Common myeloid progenitor, CD34-positive (primary cell): ENCODE data around the gene EFNA2.

ENCODE experiments used
- CTCF ChIA-PET: fragments of 350-600 bp; sonication (Branson Sonifier 250); formaldehyde crosslinking; loops from one replicate; lab custom pipeline; 2021; ENCODE audit warnings: antibody characterized with exemption; lab: Charles Lee
- POLR2A ChIA-PET: fragments of 350-600 bp; sonication (Branson Sonifier 250); formaldehyde crosslinking; loops from one replicate; lab custom pipeline; 2021; ENCODE audit warnings: antibody characterized with exemption; lab: Charles Lee
- DNase-seq, 3 donors: peaks; one replicate each; pipeline versions ENCODE4 v3.0.0 to v3.0.0-alpha.2; 2013
- H3K27ac ChIP-seq, 2 experiments: 1 replicate in 1 of 2; 2 replicates in 1 of 2; pipeline ENCODE4 v1.7.0; 2013; ENCODE audit warnings: inconsistent platforms in 2 of 2, low read length in 2 of 2, mild to moderate bottlenecking in 2 of 2, low read depth in 1 of 2, moderate library complexity in 1 of 2; ENCODE audit not compliant: severe bottlenecking in 2 of 2, insufficient read depth in 1 of 2, poor library complexity in 1 of 2
- H3K27me3 ChIP-seq, 5 experiments: replicated peaks in 2 of 5; 1 replicate in 3 of 5; 2 replicates in 2 of 5; pipeline versions ENCODE4 v1.6.1 to v1.7.0; 2013; ENCODE audit warnings: low read length in 4 of 5, mild to moderate bottlenecking in 2 of 5, moderate library complexity in 2 of 5, inconsistent platforms in 1 of 5; ENCODE audit not compliant: insufficient read depth in 5 of 5, control insufficient read depth in 4 of 5
- H3K36me3 ChIP-seq, 4 experiments: 1 replicate in 2 of 4; 2 replicates in 2 of 4; pipeline versions ENCODE4 v1.6.1 to v1.7.0; 2013; ENCODE audit warnings: low read length in 3 of 4, control low read depth in 1 of 4, mild to moderate bottlenecking in 1 of 4; ENCODE audit not compliant: control insufficient read depth in 4 of 4, insufficient read depth in 4 of 4
- H3K4me1 ChIP-seq, 4 experiments: 1 replicate in 3 of 4; 2 replicates in 1 of 4; pipeline versions ENCODE4 v1.6.1 to v1.7.1; 2013; ENCODE audit warnings: low read length in 3 of 4, mild to moderate bottlenecking in 3 of 4, control low read depth in 1 of 4, inconsistent platforms in 1 of 4, moderate library complexity in 1 of 4; ENCODE audit not compliant: control insufficient read depth in 4 of 4, insufficient read depth in 4 of 4; ENCODE audit errors: control extremely low read depth in 1 of 4
- H3K4me3 ChIP-seq, 7 experiments: 1 replicate in 4 of 7; 2 replicates in 3 of 7; pipeline versions ENCODE4 v1.5.1 to v1.7.0; 2013; ENCODE audit warnings: mild to moderate bottlenecking in 7 of 7, low read length in 6 of 7, moderate library complexity in 6 of 7, inconsistent platforms in 2 of 7, low read depth in 2 of 7, control low read depth in 1 of 7; ENCODE audit not compliant: insufficient read depth in 4 of 7, control insufficient read depth in 1 of 7; ENCODE audit errors: extremely low read depth in 1 of 7
- H3K9me3 ChIP-seq, 5 experiments: 1 replicate in 4 of 5; 2 replicates in 1 of 5; pipeline versions ENCODE4 v1.6.1 to v1.7.1; 2013; ENCODE audit warnings: low read length in 4 of 5, mild to moderate bottlenecking in 2 of 5, inconsistent platforms in 1 of 5, low read depth in 1 of 5, moderate library complexity in 1 of 5; ENCODE audit not compliant: control insufficient read depth in 4 of 5, insufficient read depth in 2 of 5; ENCODE audit errors: control extremely low read depth in 1 of 5
- WGBS: methylation state at CpG from one replicate; pipeline ENCODE4 v1.1.5; 2013; ENCODE audit not compliant: insufficient coverage; 5-methylcytosine and 5-hydroxymethylcytosine counted together

The EFNA2 gene

DNA sequence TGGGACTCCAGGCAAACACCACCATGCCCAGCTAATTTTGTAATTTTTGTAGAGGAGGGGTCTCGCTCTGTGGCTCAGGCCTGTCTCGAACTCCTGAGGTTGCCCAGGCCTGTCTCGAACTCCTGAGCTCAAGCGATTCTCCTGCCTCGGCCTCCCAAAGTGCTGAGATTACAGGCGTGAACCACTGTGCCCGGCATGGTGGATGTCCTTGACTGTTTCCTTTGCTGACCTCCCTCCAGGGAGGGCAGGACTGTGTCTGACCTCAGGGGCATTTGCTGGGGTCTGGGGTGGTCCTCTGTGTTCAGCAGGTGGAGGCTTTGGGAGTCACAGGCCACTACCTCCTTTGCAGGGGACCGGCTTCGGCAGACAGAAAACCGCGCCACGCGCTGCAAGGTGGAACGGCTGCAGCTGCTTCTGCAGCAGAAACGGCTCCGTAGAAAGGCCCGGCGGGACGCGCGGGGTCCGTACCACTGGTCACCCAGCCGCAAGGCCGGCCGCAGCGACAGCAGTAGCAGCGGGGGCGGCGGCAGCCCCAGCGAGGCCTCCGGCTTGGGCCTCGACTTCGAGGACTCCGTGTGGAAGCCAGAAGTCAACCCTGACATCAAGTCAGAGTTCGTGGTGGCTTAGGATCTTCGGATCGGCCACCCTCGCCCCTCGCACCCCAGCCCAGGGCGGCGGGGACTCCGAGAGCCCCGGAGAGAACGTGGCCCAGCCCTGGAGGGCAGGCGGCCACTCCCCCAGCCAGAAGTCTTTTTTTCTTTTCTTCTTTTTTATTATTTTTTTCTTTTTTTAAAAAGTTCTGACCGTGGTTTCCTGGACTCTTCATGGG is 28.8 kb upstream of the EFNA2 start:
- peaks cover 0 to 92% (median 77%) of the 10 kb centered on the region in 4 experiments for H3K4me1 ChIP-seq
- POLR2A ChIA-PET = interaction anchor here (7.0 kb wide), 1 partner anchor 11 kb away, joined by 98 read pairs; the partner anchor contains the start of gene CIRBP
- no peak overlapping the region for H3K4me3 ChIP-seq
- CTCF ChIA-PET = interaction anchor here (1.3 to 17.7 kb wide), 3 partner anchors 8 to 43 kb away, joined by 3 to 268 read pairs (median 60); no protein-coding TSS in a partner anchor
- peaks cover 3 to 46% (median 31%) of the 10 kb centered on the region in 4 experiments for H3K36me3 ChIP-seq
- no peak for DNase-seq
- H3K27ac ChIP-seq = no peak overlapping the region
- H3K27me3 ChIP-seq = no peaks in the 10 kb centered on the region
- no peaks in the 10 kb centered on the region for H3K9me3 ChIP-seq
- 94% methylated on average over 39 of the region's 46 CpGs for WGBS

DNA sequence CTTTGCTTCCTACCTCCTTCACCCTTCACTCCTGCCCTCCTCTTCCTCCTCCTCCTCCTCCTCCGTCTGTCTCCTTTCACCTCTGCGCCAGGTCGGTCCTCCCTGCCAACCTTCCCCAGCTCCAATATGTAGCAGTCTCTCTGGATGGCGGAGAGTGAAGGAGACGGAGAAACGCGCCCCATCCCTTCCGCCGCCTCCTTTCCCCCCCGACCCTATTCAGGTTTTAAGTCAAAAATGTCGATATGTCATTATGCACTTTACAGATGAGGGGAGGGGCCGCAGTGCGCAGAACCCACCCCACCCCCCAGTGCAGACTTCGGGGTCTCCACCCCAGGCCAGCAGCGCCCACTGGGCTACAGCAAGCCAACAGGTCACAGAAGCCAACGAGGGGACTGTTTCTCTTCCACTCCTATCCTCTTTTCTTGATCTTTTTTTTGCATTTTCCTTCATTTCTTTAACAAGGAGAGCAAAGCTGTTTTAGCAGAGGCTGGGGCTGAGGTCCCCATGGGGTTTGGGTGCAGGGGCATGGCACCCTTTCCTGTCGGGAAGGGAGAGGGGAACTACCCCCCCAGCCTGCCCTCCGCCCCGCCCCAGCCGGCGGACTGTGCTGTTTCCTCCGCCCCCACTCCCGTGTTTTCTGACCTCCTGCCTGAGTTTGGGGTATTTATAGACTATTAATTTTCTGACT is 28.1 kb upstream of the EFNA2 start:
- 85% methylated on average over 5 of the region's 23 CpGs for WGBS

GRCh38 chr19:1258163-1258492 is 27.5 kb upstream of the EFNA2 start:
- ChIA-PET POLR2A (interaction anchor here (1.8 kb wide), 1 partner anchor 14 kb away, joined by 6 read pairs; no protein-coding TSS in a partner anchor), CTCF (interaction anchor here (0.6 to 17.7 kb wide), 4 partner anchors 7 to 394 kb away, joined by 3 to 268 read pairs (median 32); no protein-coding TSS in a partner anchor)
- Histone ChIP-seq H3K9me3 (no peaks in the 10 kb centered on the region), H3K4me1 (peaks cover 0 to 95% (median 85%) of the 10 kb centered on the region in 4 experiments), H3K27me3 (no peaks in the 10 kb centered on the region), H3K27ac (peak overlapping the region in 1 of 2 experiments; percentile 43), H3K4me3 (no peak overlapping the region), H3K36me3 (peaks cover 3 to 46% (median 31%) of the 10 kb centered on the region in 4 experiments)
- WGBS = 89% methylated on average over 5 of the region's 8 CpGs
- DNase-seq = no peak

More for the DNA sequence above, 28.1 kb upstream of the EFNA2 start:
- Histone ChIP-seq H3K27me3 (no peaks in the 10 kb centered on the region), H3K4me1 (peaks cover 0 to 94% (median 82%) of the 10 kb centered on the region in 4 experiments), H3K4me3 (peak overlapping the region in 1 of 7 experiments; percentile 13), H3K36me3 (peaks cover 3 to 46% (median 31%) of the 10 kb centered on the region in 4 experiments), H3K9me3 (no peaks in the 10 kb centered on the region), H3K27ac (peak overlapping the region in 1 of 2 experiments; percentile 43)
- ChIA-PET POLR2A (interaction anchor here (7.0 kb wide), 1 partner anchor 10 kb away, joined by 98 read pairs; the partner anchor contains the start of gene CIRBP), CTCF (interaction anchor here (1.3 to 17.7 kb wide), 3 partner anchors 7 to 44 kb away, joined by 3 to 268 read pairs (median 60); no protein-coding TSS in a partner anchor)
- no peak for DNase-seq

- DNase-seq = no peak
- Histone ChIP-seq H3K4me3 (peak overlapping the region in 5 of 7 experiments; percentile 19 to 85 (median 46)), H3K4me1 (peaks cover 0 to 92% (median 81%) of the 10 kb centered on the region in 4 experiments), H3K9me3 (no peaks in the 10 kb centered on the region), H3K27ac (peak overlapping the region in 1 of 2 experiments; percentile 68), H3K27me3 (no peaks in the 10 kb centered on the region), H3K36me3 (peaks cover 3 to 44% (median 31%) of the 10 kb centered on the region in 4 experiments)
- ChIA-PET CTCF (interaction anchor here (0.6 to 17.7 kb wide), 5 partner anchors 6 to 395 kb away, joined by 3 to 268 read pairs (median 5); partner anchors contain the start of gene CIRBP), POLR2A (interaction anchor here (1.2 to 1.8 kb wide), 2 partner anchors 10 to 14 kb away, joined by 6 to 8 read pairs; partner anchors contain the start of gene CIRBP)
- whole genome bisulfite sequencing = 5% methylated on average over 5 of the region's 15 CpGs
Observed at GRCh38 chr19:1258707-1259205, 26.9 kb upstream of the EFNA2 start.

- H3K27me3 ChIP-seq = no peaks in the 10 kb centered on the region
- H3K9me3 ChIP-seq = no peaks in the 10 kb centered on the region
- POLR2A ChIA-PET = interaction anchor here (1.2 to 1.8 kb wide), 2 partner anchors 10 to 15 kb away, joined by 6 to 8 read pairs; partner anchors contain the start of gene CIRBP
- CTCF ChIA-PET = interaction anchor here (1.5 to 17.7 kb wide), 2 partner anchors 10 to 14 kb away, joined by 5 to 268 read pairs; partner anchors contain the start of gene CIRBP
- H3K4me1 ChIP-seq = peaks cover 0 to 86% (median 75%) of the 10 kb centered on the region in 4 experiments
- H3K36me3 ChIP-seq = peaks cover 3 to 38% (median 28%) of the 10 kb centered on the region in 4 experiments
- WGBS = 7% methylated on average over 16 of the region's 17 CpGs
- H3K4me3 ChIP-seq = peak overlapping the region in 6 of 7 experiments; percentile 15 to 85 (median 33)
- peak overlapping the region; percentile 7 to 68 for H3K27ac ChIP-seq
- peak in 2 of 3 donors; percentile 79 to 87 for DNase-seq
Observed at GRCh38 chr19:1259206-1259875, 26.3 kb upstream of the EFNA2 start.
